ENCODE measurements around the gene CDC42BPA. TPM values are rescaled to one million over a fixed set of nuclear protein-coding genes. Genes with fewer than 3 reads are reported as not detected.

The CDC42BPA gene
- total and polyA plus RNA-seq, 2 of the 13 experiments (the other 11 are each of a cell fraction or from before 2014, with no cell fraction given), result 6.5 to 16.0 TPM

DNA sequence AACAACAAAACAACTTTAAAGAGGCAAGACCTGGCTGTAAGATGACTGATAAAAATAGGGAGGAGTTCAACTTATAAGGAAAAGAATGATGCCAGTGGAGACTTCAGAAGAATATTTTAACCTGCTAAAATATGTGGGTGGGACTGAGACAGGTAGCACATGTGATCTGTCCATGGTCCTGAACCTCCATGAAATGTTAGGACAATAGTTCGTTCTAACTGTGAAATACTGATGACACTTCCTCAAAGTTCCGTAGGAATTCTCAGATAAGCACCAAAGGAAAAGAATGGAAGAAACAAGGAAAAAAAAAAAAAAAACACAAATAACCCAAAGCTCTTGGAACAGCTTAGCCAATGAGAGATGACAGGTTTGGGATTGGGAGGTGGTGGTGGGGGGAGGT lies 44.7 kb downstream of the CDC42BPA start (continued):
- TF ChIP-seq, protein P1, sequence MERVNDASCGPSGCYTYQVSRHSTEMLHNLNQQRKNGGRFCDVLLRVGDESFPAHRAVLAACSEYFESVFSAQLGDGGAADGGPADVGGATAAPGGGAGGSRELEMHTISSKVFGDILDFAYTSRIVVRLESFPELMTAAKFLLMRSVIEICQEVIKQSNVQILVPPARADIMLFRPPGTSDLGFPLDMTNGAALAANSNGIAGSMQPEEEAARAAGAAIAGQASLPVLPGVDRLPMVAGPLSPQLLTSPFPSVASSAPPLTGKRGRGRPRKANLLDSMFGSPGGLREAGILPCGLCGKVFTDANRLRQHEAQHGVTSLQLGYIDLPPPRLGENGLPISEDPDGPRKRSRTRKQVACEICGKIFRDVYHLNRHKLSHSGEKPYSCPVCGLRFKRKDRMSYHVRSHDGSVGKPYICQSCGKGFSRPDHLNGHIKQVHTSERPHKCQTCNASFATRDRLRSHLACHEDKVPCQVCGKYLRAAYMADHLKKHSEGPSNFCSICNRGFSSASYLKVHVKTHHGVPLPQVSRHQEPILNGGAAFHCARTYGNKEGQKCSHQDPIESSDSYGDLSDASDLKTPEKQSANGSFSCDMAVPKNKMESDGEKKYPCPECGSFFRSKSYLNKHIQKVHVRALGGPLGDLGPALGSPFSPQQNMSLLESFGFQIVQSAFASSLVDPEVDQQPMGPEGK (CRISPR knock-in tag; IDR thresholded peaks at IDR 0.05), result no peak
- TF ChIP-seq, protein P2, sequence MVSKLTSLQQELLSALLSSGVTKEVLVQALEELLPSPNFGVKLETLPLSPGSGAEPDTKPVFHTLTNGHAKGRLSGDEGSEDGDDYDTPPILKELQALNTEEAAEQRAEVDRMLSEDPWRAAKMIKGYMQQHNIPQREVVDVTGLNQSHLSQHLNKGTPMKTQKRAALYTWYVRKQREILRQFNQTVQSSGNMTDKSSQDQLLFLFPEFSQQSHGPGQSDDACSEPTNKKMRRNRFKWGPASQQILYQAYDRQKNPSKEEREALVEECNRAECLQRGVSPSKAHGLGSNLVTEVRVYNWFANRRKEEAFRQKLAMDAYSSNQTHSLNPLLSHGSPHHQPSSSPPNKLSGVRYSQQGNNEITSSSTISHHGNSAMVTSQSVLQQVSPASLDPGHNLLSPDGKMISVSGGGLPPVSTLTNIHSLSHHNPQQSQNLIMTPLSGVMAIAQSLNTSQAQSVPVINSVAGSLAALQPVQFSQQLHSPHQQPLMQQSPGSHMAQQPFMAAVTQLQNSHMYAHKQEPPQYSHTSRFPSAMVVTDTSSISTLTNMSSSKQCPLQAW (CRISPR knock-in tag; IDR thresholded peaks at IDR 0.05), result no peak
- TF ChIP-seq, protein P3, sequence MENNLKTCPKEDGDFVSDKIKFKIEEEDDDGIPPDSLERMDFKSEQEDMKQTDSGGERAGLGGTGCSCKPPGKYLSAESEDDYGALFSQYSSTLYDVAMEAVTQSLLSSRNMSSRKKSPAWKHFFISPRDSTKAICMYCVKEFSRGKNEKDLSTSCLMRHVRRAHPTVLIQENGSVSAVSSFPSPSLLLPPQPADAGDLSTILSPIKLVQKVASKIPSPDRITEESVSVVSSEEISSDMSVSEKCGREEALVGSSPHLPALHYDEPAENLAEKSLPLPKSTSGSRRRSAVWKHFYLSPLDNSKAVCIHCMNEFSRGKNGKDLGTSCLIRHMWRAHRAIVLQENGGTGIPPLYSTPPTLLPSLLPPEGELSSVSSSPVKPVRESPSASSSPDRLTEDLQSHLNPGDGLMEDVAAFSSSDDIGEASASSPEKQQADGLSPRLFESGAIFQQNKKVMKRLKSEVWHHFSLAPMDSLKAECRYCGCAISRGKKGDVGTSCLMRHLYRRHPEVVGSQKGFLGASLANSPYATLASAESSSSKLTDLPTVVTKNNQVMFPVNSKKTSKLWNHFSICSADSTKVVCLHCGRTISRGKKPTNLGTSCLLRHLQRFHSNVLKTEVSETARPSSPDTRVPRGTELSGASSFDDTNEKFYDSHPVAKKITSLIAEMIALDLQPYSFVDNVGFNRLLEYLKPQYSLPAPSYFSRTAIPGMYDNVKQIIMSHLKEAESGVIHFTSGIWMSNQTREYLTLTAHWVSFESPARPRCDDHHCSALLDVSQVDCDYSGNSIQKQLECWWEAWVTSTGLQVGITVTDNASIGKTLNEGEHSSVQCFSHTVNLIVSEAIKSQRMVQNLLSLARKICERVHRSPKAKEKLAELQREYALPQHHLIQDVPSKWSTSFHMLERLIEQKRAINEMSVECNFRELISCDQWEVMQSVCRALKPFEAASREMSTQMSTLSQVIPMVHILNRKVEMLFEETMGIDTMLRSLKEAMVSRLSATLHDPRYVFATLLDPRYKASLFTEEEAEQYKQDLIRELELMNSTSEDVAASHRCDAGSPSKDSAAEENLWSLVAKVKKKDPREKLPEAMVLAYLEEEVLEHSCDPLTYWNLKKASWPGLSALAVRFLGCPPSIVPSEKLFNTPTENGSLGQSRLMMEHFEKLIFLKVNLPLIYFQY (CRISPR knock-in tag; IDR thresholded peaks at IDR 0.05; ENCODE audit: borderline replicate concordance), result no peak
- TF ChIP-seq, protein P4, sequence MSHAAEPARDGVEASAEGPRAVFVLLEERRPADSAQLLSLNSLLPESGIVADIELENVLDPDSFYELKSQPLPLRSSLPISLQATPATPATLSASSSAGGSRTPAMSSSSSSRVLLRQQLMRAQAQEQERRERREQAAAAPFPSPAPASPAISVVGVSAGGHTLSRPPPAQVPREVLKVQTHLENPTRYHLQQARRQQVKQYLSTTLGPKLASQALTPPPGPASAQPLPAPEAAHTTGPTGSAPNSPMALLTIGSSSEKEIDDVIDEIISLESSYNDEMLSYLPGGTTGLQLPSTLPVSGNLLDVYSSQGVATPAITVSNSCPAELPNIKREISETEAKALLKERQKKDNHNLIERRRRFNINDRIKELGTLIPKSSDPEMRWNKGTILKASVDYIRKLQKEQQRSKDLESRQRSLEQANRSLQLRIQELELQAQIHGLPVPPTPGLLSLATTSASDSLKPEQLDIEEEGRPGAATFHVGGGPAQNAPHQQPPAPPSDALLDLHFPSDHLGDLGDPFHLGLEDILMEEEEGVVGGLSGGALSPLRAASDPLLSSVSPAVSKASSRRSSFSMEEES (CRISPR knock-in tag; IDR thresholded peaks at IDR 0.05), result 0 out of 2 replicates have a peak, but pooled peaks have one; percentile 23
- TF ChIP-seq, protein P5, sequence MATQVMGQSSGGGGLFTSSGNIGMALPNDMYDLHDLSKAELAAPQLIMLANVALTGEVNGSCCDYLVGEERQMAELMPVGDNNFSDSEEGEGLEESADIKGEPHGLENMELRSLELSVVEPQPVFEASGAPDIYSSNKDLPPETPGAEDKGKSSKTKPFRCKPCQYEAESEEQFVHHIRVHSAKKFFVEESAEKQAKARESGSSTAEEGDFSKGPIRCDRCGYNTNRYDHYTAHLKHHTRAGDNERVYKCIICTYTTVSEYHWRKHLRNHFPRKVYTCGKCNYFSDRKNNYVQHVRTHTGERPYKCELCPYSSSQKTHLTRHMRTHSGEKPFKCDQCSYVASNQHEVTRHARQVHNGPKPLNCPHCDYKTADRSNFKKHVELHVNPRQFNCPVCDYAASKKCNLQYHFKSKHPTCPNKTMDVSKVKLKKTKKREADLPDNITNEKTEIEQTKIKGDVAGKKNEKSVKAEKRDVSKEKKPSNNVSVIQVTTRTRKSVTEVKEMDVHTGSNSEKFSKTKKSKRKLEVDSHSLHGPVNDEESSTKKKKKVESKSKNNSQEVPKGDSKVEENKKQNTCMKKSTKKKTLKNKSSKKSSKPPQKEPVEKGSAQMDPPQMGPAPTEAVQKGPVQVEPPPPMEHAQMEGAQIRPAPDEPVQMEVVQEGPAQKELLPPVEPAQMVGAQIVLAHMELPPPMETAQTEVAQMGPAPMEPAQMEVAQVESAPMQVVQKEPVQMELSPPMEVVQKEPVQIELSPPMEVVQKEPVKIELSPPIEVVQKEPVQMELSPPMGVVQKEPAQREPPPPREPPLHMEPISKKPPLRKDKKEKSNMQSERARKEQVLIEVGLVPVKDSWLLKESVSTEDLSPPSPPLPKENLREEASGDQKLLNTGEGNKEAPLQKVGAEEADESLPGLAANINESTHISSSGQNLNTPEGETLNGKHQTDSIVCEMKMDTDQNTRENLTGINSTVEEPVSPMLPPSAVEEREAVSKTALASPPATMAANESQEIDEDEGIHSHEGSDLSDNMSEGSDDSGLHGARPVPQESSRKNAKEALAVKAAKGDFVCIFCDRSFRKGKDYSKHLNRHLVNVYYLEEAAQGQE (IDR thresholded peaks at IDR 0.05; ENCODE audit: borderline replicate concordance in 1 of 2, low read depth in 1 of 2, low read length in 2 of 2), result peak; percentile 56 to 95
- TF ChIP-seq ELF3 (CRISPR knock-in tag; IDR thresholded peaks at IDR 0.05) (0 out of 2 replicates have a peak, but pooled peaks have one; percentile 21), NFRKB (IDR thresholded peaks at IDR 0.05) (no peak), EHMT2 (IDR thresholded peaks at IDR 0.05; ENCODE audit: borderline replicate concordance, low read depth, low read length) (peak; percentile 77; the same call in 1 of the 2 replicates), ZSCAN30 (CRISPR knock-in tag; IDR thresholded peaks at IDR 0.05) (no peak), SP5 (CRISPR knock-in tag; IDR thresholded peaks at IDR 0.05; ENCODE audit: borderline replicate concordance, low read depth) (no peak), KLF16 (CRISPR knock-in tag; IDR thresholded peaks at IDR 0.05) (peak in 1 of 2 experiments; percentile 40; a peak in 1 of 4 replicates), ZMAT3 (CRISPR knock-in tag; conservative IDR thresholded peaks at IDR 0.05) (no peak), ZNF331 (CRISPR knock-in tag; IDR thresholded peaks at IDR 0.05) (0 out of 2 replicates have a peak, but pooled peaks have one; percentile 39)
